Measurements from ENCODE around the gene GID4. TPM values are rescaled to one million over a fixed set of nuclear protein-coding genes. Genes with fewer than 3 reads are reported as not detected.

The GID4 gene
- total RNA-seq, 6 experiments from 2014 or later, result 4.8 to 6.1 (median 5.3) TPM

DNA sequence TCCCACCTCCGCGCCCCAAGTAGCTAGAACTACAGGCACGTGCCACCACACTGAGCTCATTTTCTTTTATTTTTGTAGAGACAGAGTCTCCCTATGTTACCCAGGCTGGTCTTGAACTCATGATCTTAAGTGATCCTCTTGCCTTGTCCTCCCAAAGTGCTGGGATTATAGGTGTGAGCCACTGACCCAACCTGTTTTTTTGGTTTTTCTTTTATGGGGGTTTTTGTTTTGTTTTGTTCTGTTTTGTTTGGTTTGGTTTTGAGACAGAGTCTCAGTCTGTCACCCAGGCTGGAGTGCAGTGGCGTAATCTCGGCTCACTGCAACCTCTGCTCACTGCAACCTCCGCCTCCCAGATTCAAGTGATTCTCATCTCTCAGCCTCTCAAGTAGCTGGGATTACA lies 16.4 kb downstream of the GID4 start:
- no peak overlapping the region for H3K27ac ChIP-seq
- H3K4me3 ChIP-seq, result no peak overlapping the region
- H3K4me1 ChIP-seq, result no peaks in the 10 kb centered on the region
- intact Hi-C loops (cut with DNase I), result no loop called here
- no peaks in the 10 kb centered on the region for H3K27me3 ChIP-seq
- peaks cover 0 to 40% (median 0%) of the 10 kb centered on the region in 4 donors for H3K36me3 ChIP-seq
- 100% methylated on average over 4 of the region's 6 CpGs for WGBS (ENCODE audit: insufficient coverage, low coverage, low lambda C conversion rate, missing lambda C conversion rate)
- no peaks in the 10 kb centered on the region for H3K9me3 ChIP-seq
- TF ChIP-seq, protein P1, sequence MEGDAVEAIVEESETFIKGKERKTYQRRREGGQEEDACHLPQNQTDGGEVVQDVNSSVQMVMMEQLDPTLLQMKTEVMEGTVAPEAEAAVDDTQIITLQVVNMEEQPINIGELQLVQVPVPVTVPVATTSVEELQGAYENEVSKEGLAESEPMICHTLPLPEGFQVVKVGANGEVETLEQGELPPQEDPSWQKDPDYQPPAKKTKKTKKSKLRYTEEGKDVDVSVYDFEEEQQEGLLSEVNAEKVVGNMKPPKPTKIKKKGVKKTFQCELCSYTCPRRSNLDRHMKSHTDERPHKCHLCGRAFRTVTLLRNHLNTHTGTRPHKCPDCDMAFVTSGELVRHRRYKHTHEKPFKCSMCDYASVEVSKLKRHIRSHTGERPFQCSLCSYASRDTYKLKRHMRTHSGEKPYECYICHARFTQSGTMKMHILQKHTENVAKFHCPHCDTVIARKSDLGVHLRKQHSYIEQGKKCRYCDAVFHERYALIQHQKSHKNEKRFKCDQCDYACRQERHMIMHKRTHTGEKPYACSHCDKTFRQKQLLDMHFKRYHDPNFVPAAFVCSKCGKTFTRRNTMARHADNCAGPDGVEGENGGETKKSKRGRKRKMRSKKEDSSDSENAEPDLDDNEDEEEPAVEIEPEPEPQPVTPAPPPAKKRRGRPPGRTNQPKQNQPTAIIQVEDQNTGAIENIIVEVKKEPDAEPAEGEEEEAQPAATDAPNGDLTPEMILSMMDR (IDR thresholded peaks at IDR 0.05), result no peak
- no peak for TF ChIP-seq POLR2A (IDR thresholded peaks at IDR 0.05)
- ATAC-seq (no peak), DNase-seq (no peak)

DNA sequence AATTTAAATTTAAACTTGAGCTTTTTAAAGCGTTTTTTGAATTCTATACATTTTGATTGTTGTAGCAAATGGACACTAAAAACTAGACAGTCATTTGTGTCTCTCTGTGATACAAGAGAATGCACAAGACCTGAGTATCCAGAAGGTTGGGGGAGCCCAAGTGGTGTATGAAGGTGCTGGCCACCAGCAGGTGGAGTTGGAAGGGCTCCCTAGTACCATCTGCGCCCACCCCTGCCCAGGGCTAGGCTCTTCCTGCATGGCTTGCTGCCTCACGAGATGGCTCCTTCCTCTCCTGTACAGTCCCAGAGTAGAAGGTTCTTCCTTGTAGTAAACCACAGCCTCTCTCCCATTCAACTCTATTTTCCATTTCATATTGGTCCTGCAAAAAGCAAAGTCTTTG lies 17.0 kb downstream of the GID4 start:
- DNase-seq (no peak), ATAC-seq (no peak)
- H3K9me3 ChIP-seq, result no peaks in the 10 kb centered on the region
- H3K4me1 ChIP-seq, result no peaks in the 10 kb centered on the region
- peaks cover 0 to 44% (median 0%) of the 10 kb centered on the region in 4 donors for H3K36me3 ChIP-seq
- TF ChIP-seq, protein P1 (IDR thresholded peaks at IDR 0.05), result no peak
- no peak for TF ChIP-seq POLR2A (IDR thresholded peaks at IDR 0.05)
- H3K27ac ChIP-seq, result no peak overlapping the region
- WGBS (ENCODE audit: insufficient coverage, low coverage, low lambda C conversion rate, missing lambda C conversion rate), result 100% methylated on average over 1 of the region's 3 CpGs
- intact Hi-C loops (cut with DNase I), result no loop called here
- no peaks in the 10 kb centered on the region for H3K27me3 ChIP-seq
- H3K4me3 ChIP-seq, result no peak overlapping the region

DNA sequence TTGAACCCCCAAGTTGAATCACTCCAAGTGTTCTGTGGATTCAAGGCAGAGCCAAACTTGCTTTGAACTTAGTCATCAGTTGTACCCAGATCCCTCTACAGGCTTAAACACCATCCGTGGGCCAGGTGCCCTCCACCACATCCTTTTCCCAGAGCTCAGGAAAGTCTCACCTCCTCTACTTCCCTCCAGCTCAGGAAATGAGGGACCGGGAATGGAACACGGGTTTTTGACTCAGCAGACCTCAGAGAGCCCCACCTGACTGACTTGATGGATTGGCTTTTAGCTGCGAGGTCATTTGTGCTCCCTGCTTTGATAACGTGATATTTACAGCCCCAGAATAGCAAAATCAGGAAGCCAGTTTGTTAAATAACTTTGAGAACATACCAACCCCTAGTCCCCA lies 20.1 kb downstream of the GID4 start:
- H3K9me3 ChIP-seq, result no peaks in the 10 kb centered on the region
- no peaks in the 10 kb centered on the region for H3K4me1 ChIP-seq
- intact Hi-C loops (cut with DNase I), result no loop called here
- no peaks in the 10 kb centered on the region for H3K27me3 ChIP-seq
- ATAC-seq (no peak), DNase-seq (no peak)
- WGBS (ENCODE audit: insufficient coverage, low coverage, low lambda C conversion rate, missing lambda C conversion rate), result 63% methylated on average over 5 of the region's 5 CpGs
- TF ChIP-seq, protein P1 (IDR thresholded peaks at IDR 0.05), result no peak
- TF ChIP-seq POLR2A (IDR thresholded peaks at IDR 0.05), result no peak
- H3K4me3 ChIP-seq, result no peak overlapping the region
- H3K27ac ChIP-seq, result no peak overlapping the region
- H3K36me3 ChIP-seq, result peaks cover 0 to 67% (median 7%) of the 10 kb centered on the region in 4 donors

DNA sequence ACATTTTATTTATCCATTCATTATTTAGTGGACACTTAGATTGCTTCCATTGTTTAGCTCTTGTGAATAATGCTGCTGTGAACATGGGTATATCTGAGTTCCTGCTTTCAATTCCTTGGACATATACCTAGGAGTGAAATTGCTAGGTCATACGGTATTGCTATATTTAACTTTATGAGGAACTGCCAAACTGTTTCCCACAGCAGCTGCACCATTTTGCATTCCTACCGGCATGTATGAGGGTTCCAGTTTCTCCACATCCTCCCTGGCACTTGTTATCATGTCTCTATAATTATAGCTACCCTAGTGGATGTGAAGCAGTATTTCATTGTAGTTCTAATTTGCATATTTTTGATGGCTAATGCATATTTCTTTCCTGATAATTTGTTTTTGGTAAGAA lies 24.8 kb downstream of the GID4 start:
- ATAC-seq, result no peak
- Histone ChIP-seq H3K9me3 (no peaks in the 10 kb centered on the region), H3K27ac (no peak overlapping the region), H3K4me1 (no peaks in the 10 kb centered on the region), H3K36me3 (peaks cover 0 to 46% (median 9%) of the 10 kb centered on the region in 4 donors), H3K27me3 (no peaks in the 10 kb centered on the region), H3K4me3 (no peak overlapping the region)
- TF ChIP-seq POLR2A (IDR thresholded peaks at IDR 0.05), result no peak
- TF ChIP-seq, protein P1 (IDR thresholded peaks at IDR 0.05), result no peak
- no peak for DNase-seq
- WGBS (ENCODE audit: insufficient coverage, low coverage, low lambda C conversion rate, missing lambda C conversion rate), result 58% methylated on average over 2 of the region's 2 CpGs
- intact Hi-C loops (cut with DNase I), result no loop called here

DNA sequence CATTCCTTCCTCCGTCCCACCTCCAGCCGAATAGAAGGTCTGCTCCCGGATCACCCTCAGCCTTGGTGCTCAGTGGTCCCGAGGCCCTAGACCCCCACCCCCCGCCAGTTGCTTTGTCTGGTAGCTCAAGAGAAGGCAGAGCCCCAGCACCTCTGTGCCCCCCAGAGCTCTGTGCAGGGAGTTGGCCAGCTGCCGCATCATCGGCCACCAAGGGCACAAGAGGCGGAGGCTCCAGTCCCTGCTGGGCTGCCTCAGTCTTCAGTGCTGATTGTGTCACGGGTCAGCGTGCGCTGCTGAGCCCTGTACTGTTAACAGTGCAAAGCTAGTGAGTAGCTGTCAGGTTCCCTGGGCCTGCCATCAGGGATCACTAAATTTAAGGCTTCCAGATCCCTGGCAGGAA lies 26.3 kb downstream of the GID4 start:
- no peaks in the 10 kb centered on the region for H3K27me3 ChIP-seq
- WGBS (ENCODE audit: insufficient coverage, low coverage, low lambda C conversion rate, missing lambda C conversion rate), result 93% methylated on average over 8 of the region's 11 CpGs
- no peak for ATAC-seq
- TF ChIP-seq, protein P1 (IDR thresholded peaks at IDR 0.05), result no peak
- TF ChIP-seq POLR2A (IDR thresholded peaks at IDR 0.05), result no peak
- no peak overlapping the region for H3K4me3 ChIP-seq
- no peak for DNase-seq
- intact Hi-C loops (cut with DNase I), result no loop called here
- peaks cover 0 to 38% (median 9%) of the 10 kb centered on the region in 4 donors for H3K36me3 ChIP-seq
- H3K4me1 ChIP-seq, result no peaks in the 10 kb centered on the region
- no peaks in the 10 kb centered on the region for H3K9me3 ChIP-seq
- H3K27ac ChIP-seq, result no peak overlapping the region

Data from right lobe of liver (tissue), 6 donors.